ENCODE data around the gene SRBD1.

DNA sequence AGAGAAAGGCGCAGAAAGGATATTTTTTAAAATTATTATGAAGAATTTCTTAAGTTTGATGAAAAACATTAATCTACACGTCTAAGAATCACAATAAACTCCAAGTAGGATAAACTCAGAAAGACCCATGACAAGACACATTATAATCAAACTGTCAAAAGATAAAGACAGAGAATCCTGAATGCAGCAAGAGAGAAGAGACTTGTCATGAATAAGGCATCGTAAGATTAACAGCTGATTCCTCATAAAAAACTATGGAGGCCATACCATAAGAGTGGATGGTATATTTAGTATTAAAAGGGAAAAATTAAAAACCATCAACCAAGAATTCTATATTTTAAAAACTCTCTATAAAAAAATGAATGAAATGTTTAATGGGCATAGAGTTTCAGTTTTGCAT, 39.1 kb downstream of the SRBD1 start:
- TF ChIP-seq, protein P1, sequence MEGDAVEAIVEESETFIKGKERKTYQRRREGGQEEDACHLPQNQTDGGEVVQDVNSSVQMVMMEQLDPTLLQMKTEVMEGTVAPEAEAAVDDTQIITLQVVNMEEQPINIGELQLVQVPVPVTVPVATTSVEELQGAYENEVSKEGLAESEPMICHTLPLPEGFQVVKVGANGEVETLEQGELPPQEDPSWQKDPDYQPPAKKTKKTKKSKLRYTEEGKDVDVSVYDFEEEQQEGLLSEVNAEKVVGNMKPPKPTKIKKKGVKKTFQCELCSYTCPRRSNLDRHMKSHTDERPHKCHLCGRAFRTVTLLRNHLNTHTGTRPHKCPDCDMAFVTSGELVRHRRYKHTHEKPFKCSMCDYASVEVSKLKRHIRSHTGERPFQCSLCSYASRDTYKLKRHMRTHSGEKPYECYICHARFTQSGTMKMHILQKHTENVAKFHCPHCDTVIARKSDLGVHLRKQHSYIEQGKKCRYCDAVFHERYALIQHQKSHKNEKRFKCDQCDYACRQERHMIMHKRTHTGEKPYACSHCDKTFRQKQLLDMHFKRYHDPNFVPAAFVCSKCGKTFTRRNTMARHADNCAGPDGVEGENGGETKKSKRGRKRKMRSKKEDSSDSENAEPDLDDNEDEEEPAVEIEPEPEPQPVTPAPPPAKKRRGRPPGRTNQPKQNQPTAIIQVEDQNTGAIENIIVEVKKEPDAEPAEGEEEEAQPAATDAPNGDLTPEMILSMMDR (IDR thresholded peaks at IDR 0.05), result no peak
- TF ChIP-seq EP300 (IDR thresholded peaks at IDR 0.05), result no peak
